DMS153 (cell line): Measurements from ENCODE around the gene LAGE3.

Experiments
- DNase-seq: peaks from one replicate; lab custom pipeline; 2025; lab: John Stamatoyannopoulos, UW

LAGE3 gene

GRCh38 chrX:154434394-154435168 lies 44.5 kb downstream of the LAGE3 start:
- DNase-seq = no peak

- DNase-seq = no peak
These were observed 45.5 kb downstream of the LAGE3 start for GRCh38 chrX:154433605-154434004.

GRCh38 chrX:154432210-154432609 lies 46.9 kb downstream of the LAGE3 start:
- DNase-seq = no peak

GRCh38 chrX:154431341-154431740 lies 47.7 kb downstream of the LAGE3 start:
- no peak for DNase-seq

- no peak for DNase-seq
These were observed 48.2 kb downstream of the LAGE3 start for GRCh38 chrX:154430916-154431315.

- no peak for DNase-seq
These were observed 48.6 kb downstream of the LAGE3 start for GRCh38 chrX:154430479-154430878.

GRCh38 chrX:154429711-154430110 lies 49.4 kb downstream of the LAGE3 start:
- DNase-seq = no peak

- peak; percentile 94 for DNase-seq
These were observed 50.6 kb downstream of the LAGE3 start, which contains the start of gene ATP6AP1 for GRCh38 chrX:154428176-154429171. Gene ATP6AP1, plus strand, starts transcription at chrX:154428677. Its CDS starts 16 bp downstream, at chrX:154428693.
